ENCODE results near the gene SLK. TPM values are rescaled to one million over a fixed set of nuclear protein-coding genes. Genes with fewer than 3 reads are reported as not detected.

SLK gene
- total and polyA plus RNA-seq, 2 of the 4 experiments (the other 2 are of a cell fraction) = 8.1 to 21.5 TPM

DNA sequence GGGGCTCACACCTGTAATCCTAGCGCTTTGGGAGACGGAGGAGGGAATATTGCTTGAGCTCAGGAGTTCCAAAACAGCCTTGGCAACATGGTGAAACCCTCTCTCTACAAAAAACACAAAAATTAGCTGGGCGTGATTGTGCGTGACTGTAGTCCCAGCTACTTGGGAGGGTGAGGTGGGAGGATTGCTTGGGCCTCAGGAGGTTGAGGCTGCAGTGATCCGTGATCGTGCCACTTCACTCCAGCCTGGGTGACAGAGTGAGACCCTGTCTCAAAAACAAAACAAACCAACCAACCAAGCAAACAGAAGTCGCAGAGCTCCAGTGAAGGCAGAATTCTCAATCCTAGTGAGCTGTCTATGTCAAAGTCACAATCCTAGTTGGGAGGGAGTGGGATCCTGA lies 34.7 kb upstream of the SLK start:
- H4K20me1 ChIP-seq (ENCODE audit: insufficient read depth, low read length) = no peaks in the 10 kb centered on the region
- no peak overlapping the region for H3K4me3 ChIP-seq (ENCODE audit: insufficient read depth, low read depth, low read length)
- H3K4ac ChIP-seq (ENCODE audit: low read depth, low read length) = no peak overlapping the region
- no peak overlapping the region for H2AFZ ChIP-seq (replicated peaks; ENCODE audit: low read length, poor library complexity)
- H3K79me1 ChIP-seq (ENCODE audit: low read depth in 1 of 2, low read length in 2 of 2) = no peaks in the 10 kb centered on the region
- no peak for ATAC-seq (ENCODE audit: low read depth)
- WGBS, 2 experiments (ENCODE audit: extremely low coverage in 2 of 2, insufficient read length in 1 of 2) = no CpG with 5 or more reads among the region's 7 CpGs
- H2AK9ac ChIP-seq (replicated peaks; ENCODE audit: low read depth, low read length, poor library complexity) = no peak overlapping the region
- H2BK20ac ChIP-seq (ENCODE audit: low read depth, low read length) = no peak overlapping the region
- H3K27ac ChIP-seq (ENCODE audit: insufficient read depth, low read length) = no peak overlapping the region
- DNase-seq = no peak
- H3K18ac ChIP-seq (ENCODE audit: low read depth, low read length) = no peak overlapping the region
- no peak overlapping the region for H4K8ac ChIP-seq (ENCODE audit: low read depth in 2 of 2, low read length in 2 of 2)
- intact Hi-C loops (cut with micrococcal nuclease) = no loop called here
- H3K4me2 ChIP-seq (ENCODE audit: low read depth, low read length) = no peak overlapping the region
- no TSS peak for BruUV-seq (replicated peaks)
- H3K23ac ChIP-seq (ENCODE audit: low read depth, low read length) = no peak overlapping the region
- H3K9ac ChIP-seq (ENCODE audit: low read depth, low read length) = no peak overlapping the region
- POLR2A ChIA-PET (ENCODE audit: unreplicated experiment) = no interaction called here
- no peaks in the 10 kb centered on the region for H3K9me1 ChIP-seq (ENCODE audit: insufficient read depth, low read length)
- H3K36me3 ChIP-seq (ENCODE audit: control insufficient read depth, insufficient read depth, low read length) = no peaks in the 10 kb centered on the region
- dilution Hi-C loops (cut with HindIII; ENCODE audit: low sequenced_read_pairs, unreplicated experiment) = no loop called here
- H3K27me3 ChIP-seq (ENCODE audit: control insufficient read depth, insufficient read depth, low read length) = peaks cover 4% of the 10 kb centered on the region
- H2BK5ac ChIP-seq (ENCODE audit: low read depth, low read length, poor library complexity, severe bottlenecking) = no peak overlapping the region
- H4K5ac ChIP-seq (ENCODE audit: low read depth, low read length) = no peak overlapping the region
- CTCF ChIA-PET = interaction anchor here (1.1 kb wide), 1 partner anchor 17 kb away, joined by 4 read pairs; no protein-coding TSS in a partner anchor
- no peak overlapping the region for H3K56ac ChIP-seq (ENCODE audit: extremely low read depth, insufficient read depth, low read length)
- H2AK5ac ChIP-seq (ENCODE audit: low read depth, low read length) = no peak overlapping the region
- H2BK15ac ChIP-seq (ENCODE audit: low read depth, low read length) = no peak overlapping the region
- TF ChIP-seq SMC3 (IDR thresholded peaks at IDR 0.05; ENCODE audit: low read depth, low read length) (no peak), CHD1 (IDR thresholded peaks at IDR 0.05; ENCODE audit: low read depth, low read length) (no peak), MAFK (IDR thresholded peaks at IDR 0.05; ENCODE audit: low read depth, low read length) (no peak), MAZ (IDR thresholded peaks at IDR 0.05; ENCODE audit: borderline replicate concordance, low read depth, low read length) (no peak), RCOR1 (IDR thresholded peaks at IDR 0.05; ENCODE audit: insufficient replicate concordance, low read length) (no peak), NFE2L2 (IDR thresholded peaks at IDR 0.05; ENCODE audit: low read depth, low read length) (no peak), CEBPB (IDR thresholded peaks at IDR 0.05; ENCODE audit: low read depth, low read length) (no peak), RFX5 (IDR thresholded peaks at IDR 0.05; ENCODE audit: low read depth, low read length) (no peak), BHLHE40 (IDR thresholded peaks at IDR 0.05; ENCODE audit: low read depth, low read length) (no peak), POLR2A (IDR thresholded peaks at IDR 0.05; ENCODE audit: low read depth, low read length) (no peak), MXI1 (IDR thresholded peaks at IDR 0.05; ENCODE audit: borderline replicate concordance, low read depth, low read length) (no peak), FOS (IDR thresholded peaks at IDR 0.05; ENCODE audit: low read depth, low read length) (no peak), RAD21 (IDR thresholded peaks at IDR 0.05; ENCODE audit: low read length) (no peak)
- TF ChIP-seq, protein P1, sequence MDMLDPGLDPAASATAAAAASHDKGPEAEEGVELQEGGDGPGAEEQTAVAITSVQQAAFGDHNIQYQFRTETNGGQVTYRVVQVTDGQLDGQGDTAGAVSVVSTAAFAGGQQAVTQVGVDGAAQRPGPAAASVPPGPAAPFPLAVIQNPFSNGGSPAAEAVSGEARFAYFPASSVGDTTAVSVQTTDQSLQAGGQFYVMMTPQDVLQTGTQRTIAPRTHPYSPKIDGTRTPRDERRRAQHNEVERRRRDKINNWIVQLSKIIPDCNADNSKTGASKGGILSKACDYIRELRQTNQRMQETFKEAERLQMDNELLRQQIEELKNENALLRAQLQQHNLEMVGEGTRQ (IDR thresholded peaks at IDR 0.05; ENCODE audit: low read depth, low read length) = no peak
- TF ChIP-seq, protein P2, sequence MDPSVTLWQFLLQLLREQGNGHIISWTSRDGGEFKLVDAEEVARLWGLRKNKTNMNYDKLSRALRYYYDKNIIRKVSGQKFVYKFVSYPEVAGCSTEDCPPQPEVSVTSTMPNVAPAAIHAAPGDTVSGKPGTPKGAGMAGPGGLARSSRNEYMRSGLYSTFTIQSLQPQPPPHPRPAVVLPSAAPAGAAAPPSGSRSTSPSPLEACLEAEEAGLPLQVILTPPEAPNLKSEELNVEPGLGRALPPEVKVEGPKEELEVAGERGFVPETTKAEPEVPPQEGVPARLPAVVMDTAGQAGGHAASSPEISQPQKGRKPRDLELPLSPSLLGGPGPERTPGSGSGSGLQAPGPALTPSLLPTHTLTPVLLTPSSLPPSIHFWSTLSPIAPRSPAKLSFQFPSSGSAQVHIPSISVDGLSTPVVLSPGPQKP (IDR thresholded peaks at IDR 0.05; ENCODE audit: borderline replicate concordance, low read depth, low read length) = no peak
- TF ChIP-seq, protein P3, sequence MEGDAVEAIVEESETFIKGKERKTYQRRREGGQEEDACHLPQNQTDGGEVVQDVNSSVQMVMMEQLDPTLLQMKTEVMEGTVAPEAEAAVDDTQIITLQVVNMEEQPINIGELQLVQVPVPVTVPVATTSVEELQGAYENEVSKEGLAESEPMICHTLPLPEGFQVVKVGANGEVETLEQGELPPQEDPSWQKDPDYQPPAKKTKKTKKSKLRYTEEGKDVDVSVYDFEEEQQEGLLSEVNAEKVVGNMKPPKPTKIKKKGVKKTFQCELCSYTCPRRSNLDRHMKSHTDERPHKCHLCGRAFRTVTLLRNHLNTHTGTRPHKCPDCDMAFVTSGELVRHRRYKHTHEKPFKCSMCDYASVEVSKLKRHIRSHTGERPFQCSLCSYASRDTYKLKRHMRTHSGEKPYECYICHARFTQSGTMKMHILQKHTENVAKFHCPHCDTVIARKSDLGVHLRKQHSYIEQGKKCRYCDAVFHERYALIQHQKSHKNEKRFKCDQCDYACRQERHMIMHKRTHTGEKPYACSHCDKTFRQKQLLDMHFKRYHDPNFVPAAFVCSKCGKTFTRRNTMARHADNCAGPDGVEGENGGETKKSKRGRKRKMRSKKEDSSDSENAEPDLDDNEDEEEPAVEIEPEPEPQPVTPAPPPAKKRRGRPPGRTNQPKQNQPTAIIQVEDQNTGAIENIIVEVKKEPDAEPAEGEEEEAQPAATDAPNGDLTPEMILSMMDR (conservative IDR thresholded peaks at IDR 0.05; ENCODE audit: low read depth, low read length) = no peak
- no peaks in the 10 kb centered on the region for H3K9me3 ChIP-seq (ENCODE audit: control insufficient read depth, insufficient read depth, low read length)
- H3K4me1 ChIP-seq (ENCODE audit: control insufficient read depth, insufficient read depth, low read length) = no peaks in the 10 kb centered on the region
- no peak overlapping the region for H4K91ac ChIP-seq (ENCODE audit: insufficient read depth, low read depth, low read length)
- no peak overlapping the region for H2BK120ac ChIP-seq (ENCODE audit: low read depth, low read length)
- no peak overlapping the region for H3K14ac ChIP-seq (replicated peaks; ENCODE audit: low read depth, low read length)
- in situ Hi-C loops (cut with MboI; ENCODE audit: low sequenced_read_pairs) = no loop called here

All from IMR-90 (cell line).